Cardiac septum (tissue), 1 donor: ENCODE measurements around the gene GJB6. TPM values are rescaled to one million over a fixed set of nuclear protein-coding genes. Genes with fewer than 3 reads are reported as not detected.

Experiments used
- DNase-seq: peaks from one replicate; pipeline ENCODE4 v3.0.0-alpha.2; 2020; ENCODE audit warnings: low spot score
- intact Hi-C: fragments of 100-400 bp; cut with DNase I; formaldehyde crosslinking; loops from one replicate; pipeline ENCODE4 v1.14.0; 2022
- total RNA-seq: library from RNA; stranded (reverse); fragmentation: NEBNext Ultra II Directional; extraction: Animal tissue kit (Norgen Biotek cat#: 25700); gene quantifications from one replicate; pipeline ENCODE4 v1.2.1, GENCODE V29; 2021
- donor health status: DM: no; HTN: no; CAD: no.

Gene GJB6
- total RNA-seq, 1 donor from 2014 or later: not detected

DNA sequence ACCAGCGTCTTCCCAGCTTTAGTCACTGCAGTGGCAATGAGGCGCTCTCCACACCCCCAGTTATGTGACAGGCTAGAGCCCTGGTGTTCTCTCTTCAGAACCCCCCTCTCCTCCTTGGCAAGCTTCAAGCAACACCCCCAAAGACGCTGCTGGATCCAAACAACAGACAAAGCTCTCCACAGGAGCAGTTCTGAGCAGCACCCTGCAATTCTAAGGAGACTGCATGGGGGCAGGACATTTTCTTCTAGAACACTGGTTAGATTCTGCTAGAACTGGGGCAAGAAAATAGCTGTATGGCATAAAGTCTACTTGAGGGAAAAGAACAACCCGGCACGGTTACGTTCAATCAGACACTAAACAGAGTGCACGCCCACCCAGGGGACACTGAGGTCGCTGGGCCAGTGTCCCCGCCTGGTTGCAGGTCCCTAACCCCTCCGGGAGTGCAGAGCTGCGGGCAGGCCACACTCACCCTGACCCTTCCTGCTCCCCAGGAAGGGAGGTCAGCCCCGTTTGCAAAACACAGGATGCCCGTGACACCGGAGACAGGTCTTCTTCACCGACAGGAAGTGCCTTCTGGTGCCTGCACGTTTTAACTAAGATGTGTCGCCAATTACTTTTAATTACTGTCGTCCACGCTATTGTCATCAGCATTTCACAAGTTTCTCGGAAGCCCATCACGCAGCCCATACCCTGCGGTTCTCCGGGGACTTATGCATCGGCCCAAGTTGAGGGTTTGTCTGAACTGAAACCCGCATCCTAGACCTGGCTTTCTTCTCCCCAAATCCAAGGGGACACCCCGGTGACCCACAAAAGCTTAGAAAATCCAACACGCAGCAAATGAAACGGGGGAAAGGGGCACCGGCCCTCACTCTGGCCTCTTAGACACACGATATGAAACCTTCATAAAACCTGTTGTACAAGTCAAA is 943 bp downstream of the GJB6 start:
- intact Hi-C loops: no loop called here
- DNase-seq: no peak

DNA sequence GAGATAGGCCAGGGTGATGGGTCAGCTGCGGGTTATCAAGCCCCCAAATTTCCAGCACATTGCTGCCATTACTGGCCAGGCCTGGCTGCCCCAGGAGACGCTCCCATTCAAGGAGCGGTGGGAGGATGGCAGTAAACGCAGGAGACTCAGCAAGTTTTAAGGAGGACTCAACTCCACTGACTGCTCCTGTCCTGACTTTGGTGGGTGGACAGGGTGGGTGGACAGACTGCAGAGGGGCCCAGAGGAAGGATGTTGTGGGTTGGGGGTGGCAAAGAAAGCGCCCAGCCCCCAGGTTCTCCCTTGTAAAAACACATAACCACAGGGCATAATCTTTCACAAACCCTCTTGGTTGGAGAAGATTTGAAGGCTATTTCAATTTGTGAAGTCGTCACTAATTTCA is 4.4 kb downstream of the GJB6 start:
- intact Hi-C loops: no loop called here
- no peak for DNase-seq

DNA sequence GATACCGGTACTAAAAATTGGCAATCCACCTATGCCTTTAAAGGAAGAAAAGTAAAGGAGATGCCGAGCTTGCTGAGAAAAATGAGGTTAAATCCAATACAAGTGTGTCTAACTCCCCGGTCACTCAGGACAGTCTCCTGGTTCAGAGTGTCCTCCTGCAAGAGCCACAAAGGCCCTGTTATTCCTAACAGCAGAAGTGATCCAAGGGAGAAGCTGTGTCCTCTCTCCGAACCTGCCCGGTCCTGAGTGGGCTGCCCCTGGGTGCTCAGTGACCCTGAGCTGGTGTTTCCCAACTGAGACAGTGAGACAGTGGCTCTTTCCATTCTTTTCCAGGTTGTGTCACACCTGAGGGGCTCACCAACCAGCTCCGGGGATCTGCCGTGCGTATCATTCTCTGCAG is 4.8 kb downstream of the GJB6 start:
- intact Hi-C loops: no loop called here
- DNase-seq: no peak

DNA sequence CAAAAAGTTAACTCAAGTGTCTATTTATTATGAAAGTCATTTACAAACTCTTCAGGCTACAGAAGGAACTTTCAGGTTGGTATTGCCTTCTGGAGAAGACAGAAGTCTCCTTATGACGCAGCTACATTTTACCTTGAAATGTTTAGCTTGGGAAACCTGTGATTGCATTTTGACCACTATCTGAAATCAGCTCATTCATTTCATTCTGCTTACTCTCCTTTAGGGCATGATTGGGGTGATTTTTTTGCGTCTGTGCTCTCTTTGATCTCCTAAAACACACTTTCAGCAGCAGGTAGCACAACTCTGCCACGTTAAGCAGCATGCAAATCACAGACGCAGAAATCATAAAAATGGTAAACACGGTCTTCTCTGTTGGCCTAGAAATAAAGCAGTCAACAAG is 9.6 kb downstream of the GJB6 start:
- intact Hi-C loops: no loop called here
- DNase-seq: no peak

DNA sequence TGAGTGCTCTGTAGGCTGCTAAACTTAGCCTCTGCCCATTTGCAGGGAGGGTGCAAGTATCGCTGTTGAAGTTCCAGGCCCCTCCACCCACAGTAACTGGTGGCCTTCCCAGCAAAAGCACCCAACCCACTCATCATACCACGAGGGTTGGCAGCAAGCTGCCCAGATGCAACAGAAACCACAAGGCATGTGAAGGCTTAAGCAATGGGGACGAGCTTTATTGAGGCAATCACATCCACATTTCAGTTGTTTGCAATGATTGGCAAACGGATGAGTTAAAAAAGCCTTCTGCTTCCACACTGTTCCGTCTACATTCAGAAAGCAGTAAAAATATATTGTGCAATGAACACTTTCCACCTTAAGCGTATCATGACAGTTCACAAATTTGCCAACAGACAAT is 10.3 kb downstream of the GJB6 start:
- DNase-seq: no peak
- intact Hi-C loops: no loop called here

DNA sequence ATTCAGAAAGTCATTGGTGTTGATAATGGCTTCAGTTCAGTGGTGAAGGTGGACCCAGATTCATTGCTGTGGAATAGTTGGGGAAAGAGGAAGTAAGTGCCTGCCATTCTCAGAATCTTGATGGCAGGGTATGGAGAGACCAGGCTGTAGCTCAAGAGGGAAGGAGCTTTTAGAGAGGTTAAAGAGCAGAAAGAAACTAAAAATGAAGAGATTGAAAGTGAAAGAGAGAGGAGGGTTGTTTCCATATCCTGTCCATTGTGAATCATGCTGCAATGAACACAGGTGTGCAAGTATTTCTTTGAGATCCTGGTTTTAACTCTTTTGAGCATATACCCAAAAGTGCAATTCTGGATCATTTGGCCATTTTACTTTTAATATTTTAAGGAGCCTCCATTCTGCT is 12.5 kb downstream of the GJB6 start:
- no peak for DNase-seq
- intact Hi-C loops: no loop called here

DNA sequence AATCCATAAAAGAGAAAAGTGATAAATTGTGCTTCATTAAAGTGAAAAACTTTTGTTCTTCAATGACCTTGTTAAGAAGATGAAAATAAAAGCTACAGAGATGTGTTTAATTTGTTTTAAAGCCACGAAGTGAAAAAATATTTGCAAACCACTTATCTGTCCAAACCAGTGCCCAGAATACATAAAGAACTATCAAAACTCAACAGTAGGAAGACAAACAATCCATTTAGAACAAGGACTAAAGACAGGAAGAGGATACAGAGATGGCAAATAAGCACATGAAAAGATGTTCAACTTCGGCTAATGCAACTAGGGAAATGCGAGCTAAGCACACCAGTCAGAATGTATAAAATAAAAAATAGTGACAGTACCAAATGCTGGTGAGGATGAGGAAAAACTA is 15.0 kb downstream of the GJB6 start:
- intact Hi-C loops: no loop called here
- no peak for DNase-seq

DNA sequence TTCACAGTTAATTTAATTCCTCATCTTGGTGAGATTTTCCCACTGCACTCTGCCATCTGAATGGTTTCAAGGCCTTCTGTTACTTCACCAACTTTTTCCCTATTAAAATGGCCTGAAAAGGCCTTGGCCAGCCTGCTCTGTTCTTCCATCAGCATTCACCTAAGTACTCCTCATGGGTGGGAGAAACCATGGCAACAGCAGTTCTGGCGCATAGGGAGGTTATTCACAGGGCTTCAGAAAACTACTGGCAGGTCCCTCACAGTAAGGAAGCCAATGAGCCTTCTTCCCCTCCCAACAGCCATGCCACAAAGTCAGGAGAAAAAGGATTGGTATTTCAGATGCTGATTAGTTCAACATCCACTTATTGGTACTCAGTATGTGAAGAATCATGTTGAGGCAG is 22.2 kb downstream of the GJB6 start:
- intact Hi-C loops: no loop called here
- DNase-seq: no peak

DNA sequence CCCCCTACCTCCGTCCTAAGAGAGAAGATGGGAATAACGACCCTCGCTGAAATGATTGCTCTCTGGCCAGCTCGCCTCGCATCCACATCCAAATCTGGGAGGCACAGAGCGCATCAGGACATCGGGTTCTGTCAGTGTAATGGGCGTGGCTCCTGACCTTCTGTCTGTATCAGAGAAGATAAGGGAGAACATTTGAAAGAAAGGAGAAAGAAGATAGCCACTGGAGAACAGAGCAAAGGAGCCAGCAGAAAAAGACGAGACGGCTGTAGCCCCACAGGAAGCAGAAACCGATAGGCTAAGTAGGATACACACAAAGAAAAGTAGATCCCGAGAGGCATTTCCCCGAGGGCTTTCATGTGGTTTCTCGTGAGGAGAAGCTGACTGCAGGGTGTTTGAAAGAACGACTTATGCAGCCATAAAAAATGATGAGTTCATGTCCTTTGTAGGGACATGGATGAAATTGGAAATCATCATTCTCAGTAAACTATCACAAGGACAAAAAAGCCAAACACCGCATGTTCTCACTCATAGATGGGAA is 25.4 kb downstream of the GJB6 start:
- intact Hi-C loops: no loop called here
- DNase-seq: no peak

DNA sequence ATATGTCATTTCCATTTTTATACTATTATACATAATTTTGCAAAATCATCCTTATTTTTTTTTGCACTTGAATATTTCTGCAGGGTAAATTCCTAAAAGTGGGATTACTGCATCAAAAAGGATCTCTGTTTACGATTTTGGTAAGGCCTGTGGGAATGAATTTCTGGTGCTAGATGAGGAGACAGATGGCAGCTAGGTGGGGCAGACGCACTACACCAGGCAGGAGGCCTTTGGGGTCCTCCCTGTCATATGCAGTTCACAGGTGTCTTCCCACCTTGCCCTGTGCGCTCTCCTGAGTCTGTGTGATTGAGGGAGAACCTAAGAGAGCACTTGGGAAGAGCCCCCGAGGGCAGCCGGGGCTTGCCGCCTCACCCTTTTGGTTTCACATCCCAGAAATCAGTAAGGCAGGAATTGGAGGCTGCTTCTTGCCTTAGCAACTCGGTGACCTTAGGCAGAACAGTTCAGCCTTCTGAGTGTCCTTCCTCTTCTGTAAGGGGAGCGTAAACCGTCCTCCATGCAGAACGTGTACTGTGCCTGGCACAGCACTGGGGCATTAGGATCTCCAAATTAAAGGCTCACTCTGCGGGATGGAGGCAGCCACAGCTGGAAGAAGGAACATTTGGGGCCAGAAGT is 25.9 kb downstream of the GJB6 start:
- no peak for DNase-seq
- intact Hi-C loops: no loop called here

DNA sequence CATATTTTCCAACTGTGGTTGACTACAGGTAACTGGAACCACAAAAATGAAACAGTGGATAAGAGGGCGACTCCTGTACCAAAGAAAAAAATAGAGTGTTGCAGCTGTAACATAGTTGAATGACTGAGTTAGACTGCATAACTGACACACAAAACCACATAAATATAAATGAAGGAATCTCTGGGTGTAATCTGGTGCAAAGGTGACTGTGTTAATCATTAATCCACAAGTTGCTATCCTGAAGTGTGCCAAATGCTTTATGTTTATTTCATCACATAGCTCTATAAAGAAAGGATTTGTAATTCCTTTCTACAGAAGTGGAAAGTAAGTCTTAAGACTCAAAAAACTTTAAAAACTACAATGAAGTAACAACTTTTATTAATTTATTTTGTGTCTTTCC is 33.3 kb downstream of the GJB6 start:
- intact Hi-C loops: loop anchor here (10.0 kb wide), 1 partner anchor 726 kb away; no protein-coding TSS in a partner anchor
- no peak for DNase-seq

DNA sequence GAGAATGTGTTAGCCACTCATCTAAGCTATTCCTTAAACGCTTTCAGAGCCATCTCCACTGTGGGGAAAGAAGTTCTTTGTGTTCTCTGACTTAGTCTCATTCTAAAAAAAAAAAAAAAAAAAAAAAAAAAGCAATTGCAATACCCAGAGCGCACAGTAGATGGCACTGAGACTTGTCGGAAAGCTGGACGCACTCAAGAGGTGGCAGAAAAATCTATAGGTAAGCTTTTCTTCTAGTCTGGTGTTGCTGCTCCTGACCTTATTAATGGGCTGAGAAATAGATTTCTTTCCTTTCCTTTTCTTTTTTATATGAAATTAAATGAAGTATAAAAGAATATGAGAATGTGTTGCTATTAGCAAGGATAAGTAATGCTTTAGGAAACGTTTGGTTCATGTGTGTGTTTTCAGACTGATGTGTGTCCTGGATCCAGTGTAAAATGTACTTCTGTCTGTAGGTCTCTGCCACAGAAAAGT is 34.7 kb downstream of the GJB6 start:
- intact Hi-C loops: loop anchor here (2.0 to 10.0 kb wide), 2 partner anchors 295 to 727 kb away; no protein-coding TSS in a partner anchor
- DNase-seq: no peak

DNA sequence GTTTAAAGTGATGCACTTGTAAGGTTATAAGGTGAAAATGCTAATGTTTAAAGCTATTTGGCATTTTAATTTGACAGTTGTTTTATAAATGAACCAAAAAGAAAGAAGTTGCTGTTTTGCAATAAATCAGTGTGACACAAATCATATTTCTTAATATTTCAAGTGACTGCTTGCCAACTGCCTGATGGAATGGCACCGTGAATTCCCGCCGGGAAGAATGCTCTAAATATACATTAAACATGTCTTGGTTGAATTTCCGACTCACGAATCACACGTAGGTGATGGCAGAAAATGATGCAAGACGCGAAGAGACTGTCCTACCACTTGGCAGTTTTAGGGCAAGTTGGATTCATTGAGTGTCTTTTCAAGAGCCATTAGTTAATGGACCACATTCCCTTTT is 36.3 kb downstream of the GJB6 start:
- no peak for DNase-seq
- intact Hi-C loops: loop anchor here (2.0 to 10.0 kb wide), 2 partner anchors 297 to 729 kb away; no protein-coding TSS in a partner anchor

DNA sequence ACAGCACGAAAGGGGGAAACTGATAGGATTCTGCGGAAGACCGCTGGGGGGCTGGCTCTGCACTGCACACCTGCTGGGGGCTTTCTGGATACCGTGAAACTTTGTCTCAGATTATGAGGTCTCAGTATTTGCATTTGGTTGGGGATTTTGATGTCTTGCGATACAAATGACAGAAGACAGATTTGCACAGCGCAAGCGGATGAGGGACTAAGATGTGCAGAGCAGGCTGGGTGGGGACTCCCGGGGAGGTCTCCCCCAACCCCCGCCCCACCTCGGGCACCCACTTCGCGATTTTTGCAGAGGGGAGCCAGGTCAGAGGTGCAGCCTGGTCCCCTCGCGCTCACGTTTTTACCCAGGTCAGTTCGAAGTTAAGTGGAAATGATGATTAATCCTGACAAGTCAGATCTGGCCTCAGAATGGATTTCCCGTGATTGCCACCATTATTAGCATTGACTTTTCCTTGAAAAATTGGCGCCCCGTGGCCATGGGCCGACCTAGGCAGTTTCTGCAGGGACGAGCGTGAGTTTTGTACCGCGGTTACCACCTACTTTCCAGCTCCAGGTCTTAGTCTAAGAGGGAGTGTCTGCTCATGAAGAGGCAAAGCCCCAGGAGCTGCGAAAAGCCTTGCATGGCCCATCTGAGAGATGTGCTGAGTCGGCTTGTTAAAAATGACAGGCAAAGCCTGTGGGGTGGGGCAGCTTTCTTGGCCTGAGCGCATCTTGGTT is 38.0 kb downstream of the GJB6 start:
- no peak for DNase-seq
- intact Hi-C loops: loop anchor here (10.0 kb wide), 1 partner anchor 731 kb away; no protein-coding TSS in a partner anchor

DNA sequence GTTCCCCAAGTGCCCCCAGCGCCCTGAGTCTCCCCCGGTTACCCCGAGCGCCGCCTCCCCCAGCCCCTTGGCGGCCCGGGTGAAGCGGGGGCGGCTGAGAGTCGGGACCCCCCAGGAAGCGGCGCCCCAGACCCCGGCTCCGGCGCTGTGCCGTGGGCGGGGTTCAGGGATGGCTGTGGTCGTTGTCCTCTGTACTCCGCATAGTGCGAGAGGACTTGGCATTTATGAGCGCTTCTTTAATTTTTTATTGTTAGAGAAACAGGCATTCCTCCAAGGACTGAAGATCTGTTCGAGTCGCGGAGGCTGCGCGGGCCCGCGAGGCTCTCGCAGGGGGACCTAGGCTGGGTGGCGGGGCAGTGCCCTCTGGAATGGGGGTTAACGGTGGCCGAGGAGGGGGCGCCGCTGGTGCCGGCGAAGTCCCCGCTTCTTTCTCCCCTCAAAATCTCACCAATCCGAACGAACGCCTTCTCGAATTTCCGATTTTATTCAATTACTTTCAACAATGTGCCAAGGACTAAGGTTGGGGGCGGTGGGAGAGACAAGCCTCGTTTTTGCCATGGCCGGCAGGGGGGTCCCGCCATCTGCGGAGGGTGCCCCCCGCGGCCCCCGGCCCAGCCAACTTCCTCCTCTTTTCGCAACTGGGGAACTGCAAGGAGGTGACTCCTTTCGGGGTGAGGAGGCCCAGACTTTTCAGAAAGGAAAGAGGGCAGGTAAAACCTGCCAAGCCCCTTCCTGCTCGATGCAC is 38.8 kb downstream of the GJB6 start:
- DNase-seq: no peak
- intact Hi-C loops: loop anchor here (10.0 kb wide), 1 partner anchor 731 kb away; no protein-coding TSS in a partner anchor

DNA sequence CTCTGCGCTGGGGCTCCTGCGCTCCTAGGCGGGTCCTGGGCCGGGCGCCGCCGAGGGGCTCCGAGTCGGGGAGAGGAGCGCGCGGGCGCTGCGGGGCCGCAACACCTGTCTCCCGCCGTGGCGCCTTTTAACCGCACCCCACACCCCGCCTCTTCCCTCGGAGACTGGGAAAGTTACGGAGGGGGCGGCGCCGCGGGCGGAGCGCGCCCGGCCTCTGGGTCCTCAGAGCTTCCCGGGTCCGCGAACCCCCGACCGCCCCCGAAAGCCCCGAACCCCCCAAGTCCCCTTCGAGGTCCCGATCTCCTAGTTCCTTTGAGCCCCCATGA is 39.3 kb downstream of the GJB6 start, which contains the start of gene GJB2:
GJB2 (minus strand) TSS at position 103 of the 326 bp plus-strand sequence. CDS start 3,357 bp downstream, outside the sequence.
- intact Hi-C loops: loop anchor here (10.0 kb wide), 1 partner anchor 732 kb away; no protein-coding TSS in a partner anchor
- DNase-seq: no peak

DNA sequence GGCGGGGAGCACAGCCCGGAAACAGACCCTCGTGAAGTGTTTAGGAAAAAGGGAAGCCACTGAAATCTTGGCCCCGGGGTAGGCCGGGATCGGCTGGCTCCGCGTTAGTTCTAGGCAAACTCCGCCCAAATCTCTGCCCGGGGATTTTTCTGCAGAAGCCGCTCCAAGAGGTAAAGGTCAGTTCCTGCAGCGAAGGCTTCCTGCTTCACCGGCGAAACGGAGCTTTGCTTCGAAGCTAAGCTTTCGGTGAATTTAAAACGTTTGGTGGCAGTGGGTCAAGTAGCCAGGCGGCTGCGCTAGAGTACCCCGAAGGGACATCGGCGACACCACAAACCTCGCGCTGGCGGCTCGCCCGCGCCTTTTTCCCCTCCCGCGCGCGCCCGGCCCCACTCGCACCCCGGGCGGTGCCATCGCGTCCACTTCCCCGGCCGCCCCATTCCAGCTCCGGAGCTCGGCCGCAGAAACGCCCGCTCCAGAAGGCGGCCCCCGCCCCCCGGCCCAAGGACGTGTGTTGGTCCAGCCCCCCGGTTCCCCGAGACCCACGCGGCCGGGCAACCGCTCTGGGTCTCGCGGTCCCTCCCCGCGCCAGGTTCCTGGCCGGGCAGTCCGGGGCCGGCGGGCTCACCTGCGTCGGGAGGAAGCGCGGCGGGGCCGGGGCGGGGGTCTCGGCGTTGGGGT is 39.8 kb downstream of the GJB6 start:
- DNase-seq: no peak
- intact Hi-C loops: loop anchor here (10.0 kb wide), 1 partner anchor 733 kb away; no protein-coding TSS in a partner anchor
